Activated naive CD8-positive, alpha-beta T cell (primary cell): ENCODE results near the gene MMP17.
"Not testable (repeated sequence)": the region's sequence is repeated elsewhere in the genome, so short reads cannot be mapped to it uniquely, and the experiment has no call there.

ENCODE experiments used
- H3K27ac Mint-ChIP-seq: one replicate; pipeline ENCODE4 v1.8.0; 2021; ENCODE audit warnings: mixed read lengths
- H3K27me3 Mint-ChIP-seq: one replicate; pipeline ENCODE4 v1.8.0; 2021; ENCODE audit warnings: mixed read lengths
- H3K36me3 Mint-ChIP-seq: one replicate; pipeline ENCODE4 v1.8.0; 2021; ENCODE audit warnings: mixed read lengths
- H3K4me1 Mint-ChIP-seq: one replicate; pipeline ENCODE4 v1.8.0; 2021; ENCODE audit warnings: low read depth, mixed read lengths
- H3K4me3 Mint-ChIP-seq: one replicate; pipeline ENCODE4 v1.8.0; 2021; ENCODE audit warnings: mild to moderate bottlenecking, mixed read lengths
- H3K9me3 Mint-ChIP-seq: one replicate; pipeline ENCODE4 v1.8.0; 2021; ENCODE audit warnings: low read depth, mixed read lengths

MMP17 gene

DNA sequence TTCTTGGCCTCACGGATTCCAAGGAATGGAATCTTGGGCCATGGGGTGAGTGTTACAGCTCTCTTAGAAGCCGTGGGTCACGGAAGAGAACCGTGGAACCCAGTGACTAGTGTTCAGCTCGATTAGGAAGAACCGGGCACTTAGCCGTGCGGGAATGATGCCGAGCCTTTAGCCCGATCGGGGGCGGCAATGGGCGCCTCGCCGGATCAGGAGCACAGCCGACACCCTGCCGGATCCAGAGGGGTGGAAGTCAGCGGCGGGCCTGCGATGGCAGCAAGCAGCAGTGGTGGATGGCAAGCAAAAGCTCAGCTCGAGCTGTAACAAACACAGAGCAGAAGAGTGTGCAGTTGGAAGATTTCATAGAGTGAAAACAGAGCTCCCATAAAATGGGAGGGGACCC lies 45.1 kb downstream of the MMP17 start:
- Mint-ChIP-seq H3K4me3 (no peak overlapping the region), H3K4me1 (no peaks in the 10 kb centered on the region), H3K36me3 (no peaks in the 10 kb centered on the region), H3K27ac (no peak overlapping the region), H3K27me3 (no peaks in the 10 kb centered on the region), H3K9me3 (peaks cover 3% of the 10 kb centered on the region)

DNA sequence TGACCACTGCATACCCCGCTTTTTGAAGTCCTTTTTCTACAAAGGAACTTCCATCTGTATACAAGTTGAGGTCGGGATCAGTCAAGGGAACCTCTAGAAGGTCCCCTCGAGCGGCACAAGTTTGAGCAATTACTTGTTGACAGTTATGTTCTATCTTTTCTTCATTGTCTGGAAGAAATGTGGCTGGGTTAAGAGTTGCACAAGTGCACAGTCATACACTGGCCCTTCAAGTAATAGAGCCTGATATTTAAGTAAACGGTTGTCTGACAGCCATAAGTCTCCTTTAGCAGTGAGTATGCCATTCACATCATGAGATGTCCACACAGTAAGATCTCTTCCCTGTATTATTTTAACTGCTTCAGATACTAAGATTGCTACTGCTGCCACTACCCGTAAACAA lies 46.8 kb downstream of the MMP17 start:
- H3K27ac Mint-ChIP-seq, H3K4me3 Mint-ChIP-seq, H3K27me3 Mint-ChIP-seq, H3K36me3 Mint-ChIP-seq, H3K9me3 Mint-ChIP-seq, H3K4me1 Mint-ChIP-seq: not testable (repeated sequence)

DNA sequence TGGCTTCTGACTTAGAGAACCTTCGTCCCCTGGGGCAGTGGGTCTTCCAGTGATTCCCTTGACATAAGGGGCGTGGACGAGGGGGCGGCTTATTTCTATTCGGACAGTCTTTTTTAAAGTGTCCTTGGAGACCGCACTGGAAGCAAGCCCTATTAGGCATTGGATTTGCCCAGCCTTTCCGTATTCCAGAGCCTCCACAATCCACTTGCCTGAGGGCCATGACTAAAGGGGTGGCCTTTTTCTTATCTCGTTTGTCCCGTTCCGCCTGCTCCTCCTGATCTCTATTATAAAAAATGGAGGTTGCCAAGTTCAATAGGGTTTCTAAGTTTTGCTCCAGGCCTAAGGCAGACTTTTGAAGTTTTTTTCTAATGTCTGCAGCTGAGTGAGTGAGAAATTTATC lies 49.0 kb downstream of the MMP17 start:
- H3K4me3 Mint-ChIP-seq, H3K9me3 Mint-ChIP-seq, H3K27ac Mint-ChIP-seq, H3K36me3 Mint-ChIP-seq, H3K27me3 Mint-ChIP-seq, H3K4me1 Mint-ChIP-seq: not testable (repeated sequence)

DNA sequence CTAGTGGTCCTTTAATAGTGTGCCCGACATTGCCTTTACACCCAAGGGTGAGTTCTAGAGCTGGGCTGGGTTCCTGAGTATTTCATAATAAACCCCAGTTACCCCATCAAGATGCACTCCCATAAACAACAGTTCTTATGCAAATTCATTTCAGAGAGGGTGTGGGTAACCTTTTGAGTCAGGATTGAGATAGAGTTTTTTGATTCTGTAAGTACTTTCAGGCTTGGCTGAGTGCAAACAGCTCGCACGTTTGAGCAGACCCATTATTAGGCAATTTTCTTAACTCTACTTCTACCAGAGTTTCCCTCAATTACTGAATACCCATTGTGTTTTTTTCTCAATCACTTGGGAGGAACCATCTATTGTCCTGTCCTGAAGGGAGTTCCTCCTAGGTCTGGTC lies 50.2 kb downstream of the MMP17 start:
- H3K36me3 Mint-ChIP-seq, H3K27ac Mint-ChIP-seq, H3K4me1 Mint-ChIP-seq, H3K9me3 Mint-ChIP-seq, H3K4me3 Mint-ChIP-seq, H3K27me3 Mint-ChIP-seq: not testable (repeated sequence)

DNA sequence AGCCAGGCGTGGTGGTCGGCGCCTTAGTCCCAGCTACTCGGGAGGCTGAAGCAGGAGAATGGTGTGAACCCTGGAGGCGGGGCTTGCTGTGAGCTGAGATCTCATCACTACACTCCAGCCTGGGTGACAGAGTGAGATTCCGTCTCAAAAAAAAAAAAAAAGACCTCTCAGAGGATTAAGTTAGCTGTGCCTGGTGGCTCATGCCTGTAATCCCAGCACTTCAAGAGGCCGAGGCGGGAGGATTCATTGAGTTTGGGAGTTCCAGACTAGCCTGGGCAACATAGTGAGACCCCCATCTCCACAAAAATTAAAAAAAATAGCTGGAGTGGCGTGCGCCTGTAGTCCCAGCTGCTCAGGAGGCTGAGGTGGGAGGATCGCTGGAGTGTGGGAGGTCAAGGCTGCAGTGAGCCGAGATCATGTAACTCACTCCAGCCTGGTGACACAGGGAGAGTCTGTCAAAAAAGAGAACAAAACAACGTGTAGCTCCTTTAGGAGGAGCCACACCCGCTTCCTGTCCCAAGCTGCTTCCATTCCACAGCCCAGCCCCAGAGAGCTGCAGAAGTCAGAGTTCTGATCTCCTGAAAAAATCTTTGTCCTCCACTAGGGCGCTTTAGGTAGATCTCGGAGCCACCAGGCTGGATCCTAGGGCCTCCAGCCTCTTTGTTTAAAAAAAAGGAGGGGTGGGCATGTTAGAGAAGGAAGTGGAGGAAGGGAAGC lies 54.8 kb downstream of the MMP17 start:
- H3K27ac Mint-ChIP-seq, result no peak overlapping the region
- no peaks in the 10 kb centered on the region for H3K9me3 Mint-ChIP-seq
- H3K4me1 Mint-ChIP-seq, result no peaks in the 10 kb centered on the region
- H3K4me3 Mint-ChIP-seq, result no peak overlapping the region
- no peaks in the 10 kb centered on the region for H3K27me3 Mint-ChIP-seq
- H3K36me3 Mint-ChIP-seq, result no peaks in the 10 kb centered on the region

DNA sequence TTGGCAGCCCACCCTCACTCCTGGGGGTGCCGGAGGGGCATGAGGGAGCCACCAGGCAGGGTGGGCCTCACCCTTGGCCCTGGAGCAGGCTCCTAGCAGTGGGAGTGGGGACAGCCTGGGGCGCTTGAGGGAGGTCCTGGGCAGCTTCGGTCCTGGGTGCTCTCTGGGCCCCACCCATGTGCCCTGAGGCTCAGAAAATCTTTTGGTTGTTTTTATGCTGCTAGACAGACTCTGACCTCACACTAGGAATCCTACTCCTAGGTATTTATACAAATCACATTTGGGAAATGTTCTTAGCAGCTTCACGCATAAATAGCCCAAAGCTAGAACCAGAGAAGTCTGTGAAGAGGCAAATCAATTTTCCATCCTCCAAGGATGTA lies 55.3 kb downstream of the MMP17 start:
- H3K4me1 Mint-ChIP-seq, result no peaks in the 10 kb centered on the region
- no peak overlapping the region for H3K27ac Mint-ChIP-seq
- H3K4me3 Mint-ChIP-seq, result no peak overlapping the region
- no peaks in the 10 kb centered on the region for H3K27me3 Mint-ChIP-seq
- H3K9me3 Mint-ChIP-seq, result no peaks in the 10 kb centered on the region
- H3K36me3 Mint-ChIP-seq, result no peaks in the 10 kb centered on the region

DNA sequence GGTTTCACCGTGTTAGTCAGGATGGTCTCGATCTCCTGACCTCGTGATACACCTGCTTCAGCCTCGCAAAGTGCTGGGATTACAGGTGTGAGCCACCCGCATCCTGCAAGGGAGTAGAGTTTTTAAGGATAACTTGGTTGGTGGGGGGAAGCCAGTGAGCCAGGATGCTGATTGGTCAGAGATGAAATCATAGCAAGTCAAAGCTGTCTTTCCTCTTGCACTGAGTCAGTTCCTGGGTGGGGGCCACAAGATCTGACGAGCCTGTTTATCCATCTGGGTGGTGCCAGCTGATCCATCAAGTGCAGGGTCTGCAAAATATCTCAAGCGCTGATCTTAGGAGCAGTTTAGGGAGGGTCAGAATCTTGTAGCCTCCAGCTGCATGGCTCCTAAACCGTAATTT lies 56.9 kb downstream of the MMP17 start:
- H3K27ac Mint-ChIP-seq, H3K4me1 Mint-ChIP-seq, H3K4me3 Mint-ChIP-seq, H3K36me3 Mint-ChIP-seq, H3K9me3 Mint-ChIP-seq, H3K27me3 Mint-ChIP-seq: not testable (repeated sequence)

DNA sequence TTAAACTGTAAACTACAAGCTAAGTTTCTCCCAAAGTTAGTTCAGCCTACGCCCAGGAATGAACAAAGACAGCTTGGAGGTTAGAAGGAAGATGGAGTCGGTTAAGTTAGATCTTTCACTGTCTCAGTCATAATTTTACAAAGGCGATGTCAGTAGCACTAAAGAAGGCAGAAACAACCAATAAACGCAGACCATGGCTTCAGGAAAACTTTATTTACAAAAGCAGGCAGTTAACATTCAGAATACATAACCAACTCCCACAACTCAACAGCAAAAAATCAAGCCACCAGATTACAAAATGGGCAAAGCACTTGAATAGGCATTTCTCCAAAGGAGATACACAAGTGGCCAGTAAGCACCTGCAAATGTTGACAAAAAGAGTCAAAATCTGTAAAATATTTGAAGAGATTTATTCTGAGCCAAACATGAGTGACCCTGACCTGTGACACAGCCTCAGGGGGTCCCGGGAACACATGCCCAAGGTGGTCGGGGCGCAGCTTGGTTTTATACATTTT lies 57.4 kb downstream of the MMP17 start:
- Mint-ChIP-seq H3K27me3 (no peaks in the 10 kb centered on the region), H3K4me1 (no peaks in the 10 kb centered on the region)

DNA sequence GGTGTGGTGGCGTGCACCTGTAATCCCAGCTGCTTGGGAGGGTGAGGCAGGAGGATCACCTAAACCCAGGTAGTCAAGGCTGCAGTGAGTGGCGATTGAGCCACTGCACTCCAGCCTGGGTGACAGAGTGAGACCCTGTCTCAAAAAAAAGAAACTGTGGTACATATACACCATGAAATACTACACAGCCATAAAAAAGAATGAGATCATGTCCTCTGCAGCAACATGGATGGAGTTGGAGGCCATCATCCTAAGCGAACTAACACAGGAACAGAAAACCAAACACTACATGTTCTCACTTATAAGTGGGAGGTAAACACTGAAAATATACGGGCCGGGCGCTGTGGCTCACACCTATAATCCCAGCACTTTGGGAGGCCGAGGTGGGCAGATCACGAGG lies 63.5 kb downstream of the MMP17 start:
- H3K27ac Mint-ChIP-seq, H3K4me1 Mint-ChIP-seq, H3K9me3 Mint-ChIP-seq, H3K27me3 Mint-ChIP-seq, H3K4me3 Mint-ChIP-seq, H3K36me3 Mint-ChIP-seq: not testable (repeated sequence)

More for the DNA sequence above, 57.4 kb downstream of the MMP17 start:
- no peak overlapping the region for H3K4me3 Mint-ChIP-seq
- no peak overlapping the region for H3K27ac Mint-ChIP-seq
- H3K36me3 Mint-ChIP-seq, result no peaks in the 10 kb centered on the region
- no peaks in the 10 kb centered on the region for H3K9me3 Mint-ChIP-seq

DNA sequence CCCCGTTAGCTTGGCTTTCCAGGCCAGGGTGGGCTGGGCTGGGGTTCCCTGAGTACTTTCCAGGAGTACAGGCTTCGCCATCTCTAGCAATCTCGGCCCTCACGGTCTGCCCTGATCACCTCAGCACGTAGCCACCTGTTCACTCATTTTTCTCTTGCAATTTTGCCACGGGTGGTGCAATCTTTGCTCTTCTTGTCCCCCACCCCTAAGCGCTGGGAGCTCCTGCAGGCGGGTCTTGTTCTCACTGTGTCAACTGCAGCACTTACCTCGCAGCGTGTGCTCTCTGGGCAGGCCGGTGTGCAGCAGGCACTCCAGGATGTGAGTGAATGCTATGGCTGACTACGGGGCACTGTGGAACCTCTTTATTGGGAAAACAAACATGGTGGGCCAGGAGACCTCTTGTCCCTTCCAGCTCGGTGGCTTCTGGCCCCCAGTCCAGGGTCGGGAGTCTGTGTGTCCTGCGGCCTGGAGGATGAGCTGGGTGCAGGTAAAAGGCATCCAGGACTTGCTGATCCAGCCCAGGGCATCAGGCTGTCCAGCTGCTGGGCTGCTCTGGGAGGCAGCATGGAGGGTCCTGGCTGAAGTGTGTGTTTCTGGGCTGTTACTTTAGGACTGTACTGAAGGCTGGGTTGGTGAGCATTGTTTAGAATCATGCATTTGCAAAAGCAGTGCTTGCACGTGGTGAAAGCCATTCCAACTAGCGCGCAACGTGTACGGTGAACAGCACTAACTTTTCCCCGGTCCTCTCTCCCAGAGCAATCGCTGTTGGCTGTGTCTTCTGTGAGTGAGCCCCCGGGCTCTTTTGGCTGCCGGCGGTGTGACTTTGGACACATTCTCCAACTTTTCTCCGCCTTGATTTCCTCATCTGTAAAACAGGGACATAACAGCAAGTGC lies 64.8 kb downstream of the MMP17 start:
- Mint-ChIP-seq H3K4me1 (peaks cover 12% of the 10 kb centered on the region), H3K36me3 (no peaks in the 10 kb centered on the region), H3K27ac (no peak overlapping the region), H3K4me3 (no peak overlapping the region), H3K27me3 (no peaks in the 10 kb centered on the region), H3K9me3 (no peaks in the 10 kb centered on the region)

DNA sequence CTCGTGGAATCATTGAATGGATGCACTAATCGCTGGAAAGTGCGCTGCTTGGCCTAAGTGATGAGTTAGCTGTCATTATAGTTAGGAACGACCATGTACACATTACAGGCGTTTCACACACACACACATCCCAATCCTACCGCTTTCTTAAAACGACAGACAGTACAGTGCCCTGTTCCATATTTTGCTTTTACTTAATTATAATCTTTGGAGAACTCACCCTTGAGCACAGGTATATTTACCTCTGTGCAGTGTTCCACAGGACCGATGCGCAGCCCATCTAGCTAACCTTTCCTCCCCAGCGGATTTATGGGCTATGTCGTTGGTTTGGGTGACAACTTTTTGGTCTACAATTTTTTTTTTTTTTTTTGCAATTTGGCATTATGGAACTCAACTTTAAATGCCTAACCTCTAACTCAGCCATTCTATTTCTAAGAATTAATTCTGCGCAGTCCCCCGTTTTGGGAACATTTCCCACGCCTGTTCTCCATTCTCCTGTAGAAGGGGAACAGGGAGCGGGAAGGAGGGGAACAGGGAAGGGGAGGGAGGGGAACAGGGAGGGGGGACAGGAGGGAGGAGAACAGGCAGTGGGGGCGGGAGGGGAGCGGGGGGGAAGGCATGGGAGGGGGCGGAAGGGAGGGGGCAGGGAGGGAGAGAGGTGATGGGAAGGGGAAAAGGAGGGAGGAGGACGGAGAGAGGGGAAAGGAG lies 65.6 kb downstream of the MMP17 start:
- Mint-ChIP-seq H3K27ac (no peak overlapping the region), H3K27me3 (no peaks in the 10 kb centered on the region), H3K9me3 (no peaks in the 10 kb centered on the region)

DNA sequence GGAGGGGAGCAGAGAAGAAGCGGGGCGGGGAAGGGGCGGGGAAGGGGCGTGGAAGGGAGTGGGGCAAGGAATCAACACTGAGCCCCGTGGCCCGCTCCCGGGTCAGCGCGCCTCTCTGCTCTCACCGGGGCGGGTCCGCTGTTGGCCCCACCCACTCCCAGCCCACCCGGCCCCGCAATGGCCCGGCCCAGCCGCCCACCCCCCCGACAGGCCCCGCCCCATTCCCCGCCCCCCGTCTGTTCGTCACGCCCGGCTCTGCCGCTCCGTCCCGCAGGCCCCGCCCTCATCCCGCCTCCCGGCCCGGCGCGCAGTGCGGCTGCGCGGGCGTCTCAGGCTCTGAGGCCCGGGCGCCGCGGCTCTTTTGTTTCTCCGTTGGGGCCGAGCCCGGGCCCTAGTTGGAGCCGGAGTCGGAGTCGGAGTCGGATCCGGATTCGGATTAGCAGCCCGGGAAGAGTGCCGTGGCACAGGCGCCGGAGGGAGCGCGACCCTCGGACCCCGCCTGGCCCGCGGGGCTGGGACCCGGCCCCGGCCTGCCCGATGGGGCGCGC lies 66.2 kb downstream of the MMP17 start, which contains the start of gene ULK1:
ULK1 (plus strand) TSS at position 310 of the 548 bp plus-strand sequence. CDS start 380 bp downstream, outside the sequence.
- peak within 1 kb of the TSS; percentile 84 for H3K4me3 Mint-ChIP-seq
- H3K27me3 Mint-ChIP-seq, result no peaks in the 10 kb centered on the region
- H3K4me1 Mint-ChIP-seq, result peaks cover 16% of the 10 kb centered on the region
- peak within 1 kb of the TSS; percentile 75 for H3K27ac Mint-ChIP-seq
- H3K36me3 Mint-ChIP-seq, result no peaks in the 10 kb centered on the region
- no peaks in the 10 kb centered on the region for H3K9me3 Mint-ChIP-seq

More for the DNA sequence above, 65.6 kb downstream of the MMP17 start:
- peak overlapping the region; percentile 65 for H3K4me3 Mint-ChIP-seq
- H3K36me3 Mint-ChIP-seq, result no peaks in the 10 kb centered on the region
- peaks cover 16% of the 10 kb centered on the region for H3K4me1 Mint-ChIP-seq

DNA sequence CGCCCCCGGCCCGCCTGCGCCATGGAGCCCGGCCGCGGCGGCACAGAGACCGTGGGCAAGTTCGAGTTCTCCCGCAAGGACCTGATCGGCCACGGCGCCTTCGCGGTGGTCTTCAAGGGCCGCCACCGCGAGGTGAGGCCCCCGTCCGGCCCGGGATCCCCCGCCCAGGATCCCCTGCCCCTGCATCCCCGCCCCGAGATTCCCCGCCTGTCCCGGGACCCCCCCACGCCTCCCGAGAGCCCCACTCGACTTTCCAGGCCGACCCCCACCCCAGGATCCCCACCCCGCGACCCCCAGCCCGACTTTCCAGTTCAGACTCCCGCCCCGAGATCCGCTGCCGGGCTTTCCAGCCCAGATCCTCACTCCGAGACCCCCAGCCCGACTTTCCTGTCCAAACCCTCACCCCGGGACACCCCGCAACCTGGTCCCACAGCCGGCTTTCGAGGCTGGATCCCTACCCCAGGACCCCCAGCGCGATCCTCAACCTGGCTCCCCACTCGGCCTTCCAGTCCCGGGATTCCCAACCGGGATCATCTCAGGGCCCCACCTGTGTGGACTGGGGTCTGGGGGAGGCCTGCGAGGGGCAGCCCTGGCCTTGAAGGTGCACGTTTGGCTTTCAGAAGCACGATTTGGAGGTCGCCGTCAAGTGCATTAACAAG lies 66.9 kb downstream of the MMP17 start:
- Mint-ChIP-seq H3K27me3 (no peaks in the 10 kb centered on the region), H3K27ac (peak overlapping the region; percentile 75), H3K9me3 (no peaks in the 10 kb centered on the region), H3K4me3 (peak overlapping the region; percentile 84), H3K4me1 (peaks cover 17% of the 10 kb centered on the region), H3K36me3 (no peaks in the 10 kb centered on the region)

DNA sequence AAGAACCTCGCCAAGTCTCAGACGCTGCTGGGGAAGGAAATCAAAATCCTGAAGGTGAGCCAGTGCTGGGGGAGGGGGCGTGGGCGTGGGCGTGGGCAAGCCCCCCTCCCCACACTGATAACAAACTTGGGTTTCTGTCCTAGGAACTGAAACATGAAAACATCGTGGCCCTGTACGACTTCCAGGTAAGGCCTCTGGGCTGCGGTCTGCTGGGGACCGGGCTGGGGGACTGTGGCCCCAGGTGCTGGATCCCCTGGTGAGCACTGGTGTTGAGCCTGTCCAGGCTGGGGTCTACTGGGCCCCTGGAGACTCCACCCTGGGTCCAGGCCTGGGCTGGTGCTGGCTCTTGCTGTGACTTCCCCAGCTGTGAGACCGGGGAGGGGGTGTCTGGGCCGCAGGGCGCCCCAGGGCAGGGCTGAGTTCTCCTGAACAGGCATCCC lies 67.5 kb downstream of the MMP17 start:
- Mint-ChIP-seq H3K27ac (peak overlapping the region; percentile 75), H3K36me3 (no peaks in the 10 kb centered on the region), H3K4me3 (peak overlapping the region; percentile 84), H3K9me3 (no peaks in the 10 kb centered on the region), H3K4me1 (peaks cover 18% of the 10 kb centered on the region), H3K27me3 (no peaks in the 10 kb centered on the region)
